Ectodermal cell (in vitro differentiated cells): ENCODE results near the gene MS4A7.

Source experiments
- H3K27ac ChIP-seq: 2 replicates; pipeline ENCODE4 v1.7.0; 2013; ENCODE audit warnings: mild to moderate bottlenecking, low read depth, low read length; ENCODE audit not compliant: insufficient read depth, poor library complexity, severe bottlenecking
- H3K27me3 ChIP-seq: 2 replicates; pipeline ENCODE4 v1.7.0; 2013; ENCODE audit warnings: mild to moderate bottlenecking, low read length; ENCODE audit not compliant: insufficient read depth, control insufficient read depth, poor library complexity, severe bottlenecking
- H3K36me3 ChIP-seq: one replicate; pipeline ENCODE4 v1.7.0; 2013; ENCODE audit warnings: low read length; ENCODE audit not compliant: control insufficient read depth, insufficient read depth
- H3K4me1 ChIP-seq: one replicate; pipeline ENCODE4 v1.7.0; 2013; ENCODE audit warnings: low read length; ENCODE audit not compliant: control insufficient read depth, insufficient read depth
- H3K4me3 ChIP-seq: 2 replicates; pipeline ENCODE4 v1.7.0; 2013; ENCODE audit warnings: low read depth, low read length, control low read depth; ENCODE audit not compliant: insufficient read depth
- H3K9me3 ChIP-seq: 2 replicates; pipeline ENCODE4 v1.7.0; 2013; ENCODE audit warnings: mild to moderate bottlenecking, low read length, moderate library complexity; ENCODE audit not compliant: control insufficient read depth
- WGBS, 2 experiments: methylation state at CpG; one replicate each; pipeline ENCODE4 v1.1.7; 2013; ENCODE audit warnings: missing lambda C conversion rate in 2 of 2; 5-methylcytosine and 5-hydroxymethylcytosine counted together

The MS4A7 gene

DNA sequence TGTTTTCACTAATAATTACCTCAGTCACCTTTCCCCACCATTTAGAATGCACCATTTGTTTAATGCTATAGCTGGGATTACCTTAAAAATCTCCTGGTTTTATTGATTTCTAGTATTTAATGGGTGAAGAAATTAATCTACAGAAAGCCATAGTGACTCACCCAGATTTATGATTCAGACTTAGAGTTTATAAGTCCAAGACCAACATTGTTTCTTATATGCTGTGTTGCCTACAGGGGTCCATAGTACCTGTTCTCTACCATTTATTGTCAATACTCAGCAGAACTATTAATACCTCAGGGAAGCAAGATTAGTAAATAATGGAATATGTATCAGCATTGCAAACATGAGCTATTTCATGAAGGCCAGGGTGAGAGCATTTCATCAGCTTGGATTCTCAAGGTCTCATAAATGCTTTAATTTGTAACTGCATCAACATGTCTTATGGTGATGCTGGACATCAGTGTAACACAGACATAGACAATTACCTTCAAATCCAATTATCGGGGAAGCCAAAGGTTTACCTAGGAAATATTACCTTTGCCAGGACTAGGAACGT, 8.0 kb upstream of the MS4A7 start:
- H3K36me3 ChIP-seq: no peaks in the 10 kb centered on the region
- H3K4me3 ChIP-seq: no peak overlapping the region
- no peaks in the 10 kb centered on the region for H3K27me3 ChIP-seq
- no peaks in the 10 kb centered on the region for H3K4me1 ChIP-seq
- H3K27ac ChIP-seq: no peak overlapping the region
- no peaks in the 10 kb centered on the region for H3K9me3 ChIP-seq
- WGBS, 2 experiments: 90 to 95% methylated on average over 2 of the region's 2 CpGs

DNA sequence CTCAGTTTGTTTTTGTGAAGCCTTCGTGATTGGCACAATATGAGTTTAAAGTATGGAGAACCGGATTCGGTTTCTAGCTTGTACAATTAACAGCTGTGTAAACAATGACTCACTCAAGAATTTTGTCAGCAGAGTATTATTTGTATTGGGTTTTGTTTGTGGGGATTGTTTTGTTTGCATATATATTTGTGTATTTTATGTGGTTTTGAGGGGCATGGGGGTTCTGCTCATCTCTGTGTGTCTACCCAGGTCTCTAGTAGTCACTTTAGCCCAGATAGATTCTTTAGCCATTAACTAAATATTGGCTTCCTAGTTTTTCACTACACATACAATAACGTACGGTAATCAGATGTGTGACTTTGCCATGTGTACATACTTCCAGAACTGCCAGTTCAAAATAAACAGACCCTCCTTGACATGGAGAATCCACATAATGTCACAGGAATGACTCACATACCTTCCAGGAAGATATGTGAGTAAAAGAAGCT, 7.5 kb upstream of the MS4A7 start:
- H3K27ac ChIP-seq: no peak overlapping the region
- WGBS, 2 experiments: 93 to 95% methylated on average over 5 of the region's 5 CpGs

DNA sequence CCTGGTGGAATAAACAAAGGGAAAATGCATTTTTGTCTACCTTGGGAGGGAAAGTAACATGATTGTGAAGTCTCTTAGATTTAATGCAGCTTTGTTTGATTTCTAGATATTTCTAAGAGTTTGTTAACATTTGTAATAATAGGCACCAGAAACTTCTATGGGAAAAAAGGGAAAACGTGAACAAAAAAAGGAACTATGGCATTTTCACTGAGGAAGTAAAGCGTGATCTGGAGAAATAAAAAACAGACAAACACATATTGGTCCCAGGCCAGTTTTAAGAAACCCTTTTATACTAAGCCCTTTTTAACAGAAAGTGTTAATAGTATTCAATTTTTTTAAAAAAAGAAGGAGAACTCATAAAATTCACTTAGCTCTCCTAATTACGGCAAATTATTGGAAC, 6.9 kb upstream of the MS4A7 start:
- H3K27ac ChIP-seq: no peak overlapping the region
- no peaks in the 10 kb centered on the region for H3K36me3 ChIP-seq
- no peak overlapping the region for H3K4me3 ChIP-seq
- H3K27me3 ChIP-seq: no peaks in the 10 kb centered on the region
- H3K4me1 ChIP-seq: no peaks in the 10 kb centered on the region
- H3K9me3 ChIP-seq: no peaks in the 10 kb centered on the region
- 94 to 96% methylated on average over 2 to 3 of the region's 3 CpGs for WGBS, 2 experiments

More for the DNA sequence above, 7.5 kb upstream of the MS4A7 start:
- H3K9me3 ChIP-seq: no peaks in the 10 kb centered on the region
- H3K36me3 ChIP-seq: no peaks in the 10 kb centered on the region
- H3K4me1 ChIP-seq: no peaks in the 10 kb centered on the region
- no peaks in the 10 kb centered on the region for H3K27me3 ChIP-seq
- H3K4me3 ChIP-seq: no peak overlapping the region

- no peaks in the 10 kb centered on the region for H3K9me3 ChIP-seq
- H3K4me1 ChIP-seq: no peaks in the 10 kb centered on the region
- H3K4me3 ChIP-seq: no peak overlapping the region
- H3K36me3 ChIP-seq: no peaks in the 10 kb centered on the region
- no peak overlapping the region for H3K27ac ChIP-seq
- WGBS, 2 experiments: 87 to 92% methylated on average over 1 of the region's 1 CpG
- H3K27me3 ChIP-seq: no peaks in the 10 kb centered on the region
Measured at GRCh38 chr11:60371854-60372253, 6.5 kb upstream of the MS4A7 start.

- H3K27me3 ChIP-seq: no peaks in the 10 kb centered on the region
- H3K36me3 ChIP-seq: no peaks in the 10 kb centered on the region
- 95 to 96% methylated on average over 3 of the region's 3 CpGs for WGBS, 2 experiments
- no peak overlapping the region for H3K27ac ChIP-seq
- H3K4me1 ChIP-seq: no peaks in the 10 kb centered on the region
- no peaks in the 10 kb centered on the region for H3K9me3 ChIP-seq
- no peak overlapping the region for H3K4me3 ChIP-seq
Measured at GRCh38 chr11:60372767-60373166, 5.6 kb upstream of the MS4A7 start.

- 92 to 95% methylated on average over 3 of the region's 3 CpGs for WGBS, 2 experiments
Measured at GRCh38 chr11:60375316-60375715, 3.0 kb upstream of the MS4A7 start.

DNA sequence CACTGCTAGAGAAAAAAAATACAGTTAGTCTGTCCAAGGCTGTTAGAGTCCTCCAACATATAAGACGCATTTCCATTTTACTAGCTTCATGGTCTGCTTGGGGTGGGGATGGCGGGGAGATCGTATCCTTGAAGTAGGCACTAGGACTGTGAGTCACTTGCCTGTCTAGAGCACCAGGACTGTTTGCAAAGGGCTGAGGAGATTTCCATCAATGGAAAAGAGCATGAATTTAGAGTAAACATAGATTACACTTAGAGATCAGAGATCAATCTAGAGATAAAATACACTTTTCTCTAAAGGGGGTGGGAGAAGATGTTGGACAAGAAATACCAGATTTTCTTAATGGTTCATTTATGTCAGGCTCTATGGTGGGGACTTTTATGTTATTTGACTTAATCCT, 1.7 kb upstream of the MS4A7 start:
- Histone ChIP-seq H3K9me3 (no peaks in the 10 kb centered on the region), H3K4me3 (no peak overlapping the region), H3K4me1 (no peaks in the 10 kb centered on the region), H3K27ac (no peak overlapping the region), H3K36me3 (no peaks in the 10 kb centered on the region), H3K27me3 (no peaks in the 10 kb centered on the region)
- 91 to 94% methylated on average over 3 of the region's 3 CpGs for WGBS, 2 experiments

More at GRCh38 chr11:60375316-60375715, 3.0 kb upstream of the MS4A7 start:
- Histone ChIP-seq H3K27me3 (no peaks in the 10 kb centered on the region), H3K9me3 (no peaks in the 10 kb centered on the region), H3K4me3 (no peak overlapping the region), H3K4me1 (no peaks in the 10 kb centered on the region), H3K27ac (no peak overlapping the region), H3K36me3 (no peaks in the 10 kb centered on the region)

- Histone ChIP-seq H3K9me3 (no peaks in the 10 kb centered on the region), H3K27ac (no peak overlapping the region), H3K4me1 (no peaks in the 10 kb centered on the region), H3K4me3 (no peak overlapping the region), H3K27me3 (no peaks in the 10 kb centered on the region), H3K36me3 (no peaks in the 10 kb centered on the region)
- WGBS, 2 experiments: 85 to 87% methylated on average over 2 of the region's 2 CpGs
Measured at GRCh38 chr11:60377401-60378136, 763 bp upstream of the MS4A7 start.

DNA sequence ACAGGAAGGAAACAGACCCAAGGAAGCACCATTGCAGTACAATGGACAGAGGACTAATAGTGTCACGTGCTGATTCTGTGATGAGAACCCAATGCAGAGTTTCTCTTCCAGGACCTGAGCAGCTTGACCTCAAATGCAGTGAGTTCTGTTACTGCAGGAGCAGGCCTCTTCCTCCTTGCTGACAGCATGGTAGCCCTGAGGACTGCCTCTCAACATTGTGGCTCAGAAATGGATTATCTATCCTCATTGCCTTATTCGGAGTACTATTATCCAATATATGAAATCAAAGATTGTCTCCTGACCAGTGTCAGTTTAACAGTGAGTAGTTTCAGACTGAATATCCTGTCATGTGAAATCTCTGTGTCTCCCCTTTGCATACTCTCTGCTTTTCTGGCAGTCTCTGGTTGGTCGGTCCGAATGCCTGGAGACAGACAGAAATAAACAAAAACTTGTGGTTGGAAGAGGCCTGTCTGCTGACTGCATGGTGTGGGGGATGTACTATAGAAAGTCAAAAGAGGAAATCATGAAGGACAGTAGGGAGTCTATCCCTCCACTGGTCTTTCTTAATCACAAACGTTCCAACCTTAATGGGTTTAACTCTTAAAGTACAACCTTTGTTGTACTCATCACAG, 11.1 kb downstream of the MS4A7 start:
- no peaks in the 10 kb centered on the region for H3K4me1 ChIP-seq
- H3K36me3 ChIP-seq: no peaks in the 10 kb centered on the region
- WGBS, 2 experiments: 76 to 80% methylated on average over 5 of the region's 5 CpGs
- H3K27ac ChIP-seq: no peak overlapping the region
- H3K4me3 ChIP-seq: no peak overlapping the region
- H3K9me3 ChIP-seq: no peaks in the 10 kb centered on the region
- no peaks in the 10 kb centered on the region for H3K27me3 ChIP-seq

GRCh38 chr11:60390419-60390818, 12.1 kb downstream of the MS4A7 start:
- H3K27ac ChIP-seq: no peak overlapping the region
- H3K4me1 ChIP-seq: no peaks in the 10 kb centered on the region
- H3K36me3 ChIP-seq: no peaks in the 10 kb centered on the region
- H3K4me3 ChIP-seq: no peak overlapping the region
- no peaks in the 10 kb centered on the region for H3K27me3 ChIP-seq
- no peaks in the 10 kb centered on the region for H3K9me3 ChIP-seq
